GM18861 (cell line): ENCODE results near the gene YLPM1.

ENCODE experiments used
- ATAC-seq: cut with Tn5 transposase; IDR thresholded peaks from one replicate; pipeline ENCODE4 v1.9.1; 2021; ENCODE audit not compliant: unreplicated experiment

Gene YLPM1

DNA sequence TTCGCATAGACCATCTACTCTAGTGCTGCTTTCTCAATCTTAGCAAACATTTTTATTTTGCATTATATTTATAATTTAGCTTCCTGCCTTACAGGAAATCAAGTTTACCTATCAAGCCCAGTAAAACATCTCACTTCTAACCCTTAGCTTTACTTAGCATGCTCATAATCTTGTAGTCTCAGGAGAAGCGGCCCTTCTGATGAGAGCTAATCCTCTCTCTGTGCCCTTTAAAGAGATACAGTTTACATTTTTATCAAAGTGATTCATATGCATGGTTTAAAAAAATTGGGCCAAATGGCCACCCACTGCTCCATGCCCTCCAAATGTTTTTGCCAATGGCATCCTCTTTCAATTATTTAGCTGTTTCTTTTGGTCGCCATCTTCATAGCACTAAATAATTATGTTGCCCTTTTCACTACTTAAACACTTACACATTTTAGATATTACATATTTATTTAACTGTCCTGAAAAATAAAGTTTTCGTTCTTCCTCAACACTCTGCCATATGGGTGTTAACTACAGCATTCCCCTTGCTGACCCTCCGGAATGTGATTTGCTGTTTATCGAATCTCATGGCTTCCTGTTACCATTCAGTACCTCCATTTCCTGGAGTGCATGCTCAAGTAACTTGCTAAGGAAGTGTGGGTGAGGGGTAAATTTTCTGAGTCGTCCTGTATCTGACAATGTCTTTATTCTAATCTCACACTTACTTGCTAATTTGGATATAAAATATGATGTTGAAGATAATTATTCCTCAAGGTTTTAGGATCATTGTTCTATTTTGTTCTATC is 29.3 kb downstream of the YLPM1 start:
- ATAC-seq, result no peak

DNA sequence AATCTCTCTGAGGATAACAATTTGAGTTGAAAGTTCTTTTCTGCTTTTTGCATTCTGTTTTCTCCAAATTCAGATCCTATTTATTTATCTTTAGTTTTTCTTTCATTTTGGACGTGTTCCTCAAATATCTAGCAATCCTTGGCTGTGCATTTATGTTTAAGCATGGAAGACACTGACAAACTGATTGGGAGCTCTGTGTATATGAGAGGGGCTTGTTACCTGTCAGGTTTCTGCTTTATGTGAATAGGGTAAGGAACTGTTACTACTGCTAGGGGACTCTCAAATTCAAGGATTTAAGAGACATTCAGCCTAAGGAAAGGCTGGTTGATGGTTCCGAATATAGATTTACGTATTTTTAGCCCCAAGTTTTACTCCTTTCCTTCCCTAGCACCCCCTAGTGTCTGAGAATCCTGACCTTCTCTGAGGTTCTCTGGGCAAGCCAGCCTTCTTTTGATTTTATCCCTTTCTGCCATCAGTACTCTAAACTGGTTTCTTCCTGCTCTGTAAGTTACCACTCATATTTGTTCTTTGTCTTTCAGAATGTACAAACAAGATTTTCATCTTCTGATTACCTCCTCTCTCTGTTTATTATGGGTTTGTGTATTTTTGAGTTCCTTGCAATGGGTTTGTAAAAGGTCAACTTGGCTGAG is 30.5 kb downstream of the YLPM1 start:
- ATAC-seq, result no peak

- no peak for ATAC-seq
Measured at GRCh38 chr14:74794947-74795346, 31.8 kb downstream of the YLPM1 start.

GRCh38 chr14:74799765-74800164 is 36.6 kb downstream of the YLPM1 start:
- no peak for ATAC-seq

GRCh38 chr14:74800780-74801179 is 37.7 kb downstream of the YLPM1 start:
- ATAC-seq, result no peak

DNA sequence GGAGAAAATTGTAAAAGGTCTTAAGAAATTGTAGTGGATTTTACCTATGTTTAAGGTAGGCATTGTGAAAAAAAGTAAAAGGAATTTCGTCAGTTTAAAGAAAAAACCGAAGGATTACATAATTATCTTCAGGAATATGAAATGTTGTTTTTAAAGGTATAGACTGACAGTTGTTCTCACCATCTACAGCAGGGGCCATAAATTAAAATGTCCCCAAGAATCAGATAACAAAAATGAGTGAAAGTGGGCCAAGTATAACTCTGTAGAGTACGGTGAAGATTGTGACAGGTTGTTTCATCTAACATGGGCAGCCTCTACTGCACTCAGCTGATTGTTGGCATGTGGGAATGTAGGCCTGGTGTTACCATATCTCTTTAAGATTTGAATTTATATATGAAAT is 38.3 kb downstream of the YLPM1 start:
- ATAC-seq, result no peak

- ATAC-seq, result no peak
Measured at GRCh38 chr14:74804219-74804825, 41.2 kb downstream of the YLPM1 start.

GRCh38 chr14:74807853-74808545 is 44.9 kb downstream of the YLPM1 start:
- no peak for ATAC-seq

- ATAC-seq, result no peak
Measured at GRCh38 chr14:74816124-74816523, 53.0 kb downstream of the YLPM1 start.

DNA sequence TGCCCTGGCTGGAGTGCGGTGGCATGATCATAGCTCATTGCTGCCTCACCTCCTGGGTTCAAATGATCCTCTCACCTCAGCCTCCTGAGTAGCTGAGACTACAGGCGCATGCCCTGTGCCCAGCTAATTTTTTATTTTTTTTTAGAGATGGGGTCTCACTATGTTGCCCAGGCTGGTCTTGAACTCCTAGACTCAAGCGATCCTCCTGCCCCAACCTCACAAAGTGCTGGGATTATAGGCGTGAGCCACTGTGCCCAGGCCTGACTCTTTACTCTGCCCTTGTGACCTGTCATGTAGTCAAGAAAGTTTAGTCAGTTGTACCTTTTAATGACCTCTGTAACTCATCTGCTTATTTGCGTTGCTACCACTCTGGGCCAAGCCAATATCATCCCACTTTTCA is 57.2 kb downstream of the YLPM1 start:
- no peak for ATAC-seq

DNA sequence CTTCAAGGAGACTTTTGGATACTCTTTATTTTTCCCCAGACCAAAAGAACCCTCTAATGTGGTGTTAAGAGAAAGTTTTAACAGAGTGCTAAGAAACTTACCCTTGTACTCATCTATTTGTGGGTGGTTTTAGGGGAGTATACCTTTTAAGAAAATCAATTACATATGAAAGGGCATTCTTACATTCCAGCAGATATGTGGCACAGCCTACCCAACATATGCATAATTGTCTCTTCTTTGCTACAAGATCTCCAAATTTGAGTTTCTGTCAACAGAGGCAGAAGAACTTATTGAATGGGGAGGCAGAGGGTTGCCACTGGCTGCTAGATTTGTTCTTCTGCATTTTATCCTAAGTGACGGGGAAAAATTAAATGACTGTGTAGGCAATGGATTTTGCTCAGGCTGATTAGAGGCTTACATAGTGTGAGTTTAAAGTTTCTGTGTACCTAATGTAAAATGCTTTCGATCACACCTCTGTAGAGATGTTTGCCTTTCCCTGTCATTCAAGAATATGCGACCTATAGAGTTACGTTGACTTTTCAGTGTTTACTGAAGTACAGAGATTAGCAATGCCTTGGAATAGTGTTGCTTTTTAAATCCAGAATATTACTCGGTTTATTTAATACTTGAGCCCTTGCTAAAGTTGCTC is 58.3 kb downstream of the YLPM1 start:
- ATAC-seq, result no peak

GRCh38 chr14:74824997-74825396 is 61.9 kb downstream of the YLPM1 start:
- no peak for ATAC-seq

DNA sequence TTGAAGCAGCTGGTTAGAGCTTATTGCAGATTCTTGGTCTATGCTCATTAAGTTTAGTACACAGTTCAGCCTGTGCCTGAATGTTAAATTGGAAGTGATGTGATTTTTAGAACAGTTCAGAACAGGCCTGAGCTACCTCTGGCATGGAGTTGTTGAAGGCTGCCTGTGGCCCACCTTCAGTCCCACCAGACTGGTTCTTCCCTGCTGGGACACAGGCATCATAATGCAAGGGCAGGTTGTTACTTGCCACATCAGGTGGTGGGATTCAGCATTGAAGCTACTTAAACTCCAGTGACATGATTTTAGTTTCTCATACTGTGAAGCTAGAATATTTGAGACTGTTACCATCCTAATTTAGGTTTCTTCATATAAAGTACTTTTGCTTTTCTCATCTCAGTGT is 63.5 kb downstream of the YLPM1 start:
- ATAC-seq, result no peak

GRCh38 chr14:74829251-74829650 is 66.1 kb downstream of the YLPM1 start:
- ATAC-seq, result no peak

GRCh38 chr14:74832849-74833248 is 69.7 kb downstream of the YLPM1 start:
- no peak for ATAC-seq

- ATAC-seq, result no peak
Measured at GRCh38 chr14:74834692-74835392, 71.7 kb downstream of the YLPM1 start.

DNA sequence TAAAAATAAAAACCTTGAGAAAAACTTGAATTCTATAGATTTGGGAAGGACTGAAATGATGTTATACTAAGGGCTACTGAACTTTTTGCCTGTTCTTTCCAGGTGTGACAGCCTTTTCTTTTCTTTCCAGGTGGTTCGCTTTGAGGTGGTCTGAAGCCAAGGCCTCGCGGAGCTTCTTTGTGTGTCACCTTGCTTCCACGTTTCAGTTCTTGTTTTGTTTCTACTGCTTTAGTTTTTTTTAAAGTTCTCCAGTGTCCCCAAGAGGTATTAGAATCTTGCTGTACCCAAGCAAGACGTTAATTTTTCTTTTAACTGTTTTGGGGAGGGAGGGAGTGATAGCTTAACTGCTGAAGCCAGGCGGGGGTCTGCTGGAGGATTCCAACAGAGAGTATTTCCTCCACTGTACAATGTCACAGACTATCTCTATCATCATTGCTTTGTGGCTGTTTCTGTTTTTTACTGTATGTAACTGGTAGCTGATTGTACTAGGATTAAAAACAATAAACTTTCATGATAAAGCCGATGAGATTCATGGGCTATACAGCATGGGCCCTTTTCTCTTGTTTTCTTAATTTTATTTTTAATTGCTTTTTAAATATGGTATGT is 72.6 kb downstream of the YLPM1 start:
- no peak for ATAC-seq

DNA sequence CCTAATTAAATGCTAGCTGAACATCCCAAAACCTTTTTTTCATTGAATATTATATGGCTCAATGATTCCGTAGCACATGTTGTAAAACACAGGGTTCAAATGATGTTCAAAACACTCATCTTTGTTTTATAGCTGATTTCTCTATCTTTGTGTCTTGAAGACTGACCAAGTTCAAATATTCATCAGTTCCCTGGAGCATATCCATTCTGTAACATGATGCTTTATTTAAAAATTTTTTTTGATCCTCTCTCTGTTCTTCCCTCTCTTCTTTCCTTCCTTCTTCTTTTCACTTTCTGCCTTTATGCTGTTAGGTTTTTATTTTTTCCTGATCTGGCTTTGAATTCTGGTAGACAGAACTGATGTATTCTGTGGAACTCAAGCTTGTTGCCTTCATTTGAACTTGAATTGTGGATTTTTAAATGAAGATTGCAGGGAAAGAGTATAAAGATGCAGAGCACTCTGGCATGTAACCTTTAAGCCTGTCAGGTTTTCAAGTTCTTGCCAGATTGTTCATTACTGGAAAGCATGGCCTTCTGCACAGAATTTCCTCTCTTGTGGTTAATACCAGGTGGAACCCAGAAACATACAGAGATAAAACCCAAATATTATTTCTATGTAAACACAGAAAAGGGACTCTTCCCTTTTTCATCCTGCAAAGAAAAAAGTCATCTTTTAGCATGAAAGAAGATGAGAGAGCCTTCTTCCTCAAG is 73.3 kb downstream of the YLPM1 start:
- no peak for ATAC-seq

GRCh38 chr14:74838166-74838565 is 75.0 kb downstream of the YLPM1 start:
- no peak for ATAC-seq
